GM23248 (cell line): ENCODE results near the gene CCNG2.

Source experiments
- EZH2 ChIP-seq: fragments of 200-600 bp; sonication (generic); IDR thresholded peaks from 2 replicates; pipeline ENCODE4 v1.6.1; 2018; ENCODE audit warnings: antibody characterized with exemption, mild to moderate bottlenecking; ENCODE audit not compliant: insufficient read depth, poor library complexity, severe bottlenecking
- EZH2phosphoT487 ChIP-seq: fragments of 200-600 bp; sonication (generic); IDR thresholded peaks from 2 replicates; pipeline ENCODE4 v1.6.1; 2018; ENCODE audit warnings: antibody characterized with exemption, moderate library complexity, mild to moderate bottlenecking, low read depth; ENCODE audit not compliant: insufficient read depth

DNA sequence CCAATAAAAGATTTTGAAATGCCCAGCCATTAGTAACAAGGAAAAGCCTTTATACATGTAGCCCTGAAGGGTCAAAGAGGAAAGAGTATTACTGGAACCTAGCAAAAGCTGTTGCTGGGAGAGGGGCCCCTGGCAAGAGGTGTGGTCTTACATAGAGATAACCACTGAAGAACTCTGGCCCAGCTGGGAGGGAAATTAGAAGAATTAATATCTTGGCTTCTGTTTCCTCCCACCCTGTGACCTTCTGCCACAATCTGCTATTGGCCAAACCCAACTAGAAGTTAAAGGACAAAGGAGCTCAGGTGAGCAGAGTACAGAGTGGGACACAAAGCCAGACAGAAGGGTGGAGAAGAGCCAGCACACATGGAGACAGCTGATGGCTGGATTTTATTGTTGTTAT, 39.3 kb upstream of the CCNG2 start:
- TF ChIP-seq EZH2phosphoT487 (no peak), EZH2 (no peak)
